ENCODE results near the gene VPS37B.

DNA sequence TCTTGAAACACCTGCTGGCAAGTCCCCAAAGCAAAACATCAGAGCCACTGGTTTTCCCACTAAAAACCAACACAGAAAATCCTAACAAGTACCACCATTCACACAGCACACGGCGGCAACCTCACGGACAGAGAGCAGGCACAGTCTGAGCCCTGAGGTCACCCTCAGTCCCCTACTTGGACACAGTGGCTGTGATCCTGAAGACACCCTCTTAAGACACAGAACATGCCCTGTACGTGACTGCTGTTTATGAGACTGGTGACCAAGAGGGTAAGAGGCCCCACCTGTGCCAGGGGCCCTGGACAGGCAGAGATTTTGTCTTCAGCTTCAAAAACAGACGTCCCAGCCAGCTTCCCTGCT, 31.1 kb downstream of the VPS37B start:
- TF ChIP-seq CTCF (IDR thresholded peaks at IDR 0.05) (no peak), EZH2 (IDR thresholded peaks at IDR 0.05; ENCODE audit: borderline replicate concordance, insufficient read depth, low read depth, low read length, poor library complexity, severe bottlenecking) (no peak)

All from B cell (primary cell).